Endothelial cell of umbilical vein (primary cell): ENCODE measurements around the gene ATXN2. TPM values are rescaled to one million over a fixed set of nuclear protein-coding genes. Genes with fewer than 3 reads are reported as not detected.

Experiments
- BruUV-seq: library from RNA; stranded (reverse); fragments of 400-500 nt; replicated peaks from 2 replicates; lab custom pipeline; 2021; lab: Mats Ljungman, UMichigan
- CTCF ChIA-PET: fragments of 300-600, 350-600 bp; sonication (Branson Sonifier 250); formaldehyde crosslinking; loops from one replicate; lab custom pipeline; 2021; ENCODE audit warnings: antibody characterized with exemption, inconsistent platforms; lab: Charles Lee
- POLR2A ChIA-PET: fragments of 300-600, 350-600 bp; sonication (Branson Sonifier 250); formaldehyde crosslinking; loops from one replicate; lab custom pipeline; 2021; ENCODE audit warnings: antibody characterized with exemption, inconsistent platforms; lab: Charles Lee
- DNase-seq: peaks from one replicate; pipeline ENCODE4 v3.0.0-alpha.2; 2011; ENCODE audit warnings: low read depth, low spot score
- FAIRE-seq: peaks from 2 replicates; lab custom pipeline; 2011; peaks lifted over from hg19 to GRCh38; lab: Jason Lieb, UNC
- H2AFZ ChIP-seq: 2 replicates; pipeline ENCODE4 v1.6.0; 2012; ENCODE audit warnings: low read depth, low read length, control low read depth, inconsistent platforms
- H3K27ac ChIP-seq: 2 replicates; pipeline ENCODE4 v1.5.1; 2011; ENCODE audit warnings: low read depth, mild to moderate bottlenecking, control low read depth, low read length, moderate library complexity; ENCODE audit not compliant: insufficient read depth
- H3K27me3 ChIP-seq, 2 experiments: 2 replicates each; pipeline versions ENCODE4 v1.6.0 to v1.6.1; 2011; ENCODE audit warnings: low read length in 2 of 2, mixed read lengths in 1 of 2; ENCODE audit not compliant: control insufficient read depth in 2 of 2, insufficient read depth in 2 of 2
- H3K36me3 ChIP-seq, 2 experiments: 2 replicates in 1 of 2; 3 replicates in 1 of 2; pipeline ENCODE4 v1.5.1; 2011; ENCODE audit warnings: low read length in 2 of 2, mild to moderate bottlenecking in 1 of 2, moderate library complexity in 1 of 2; ENCODE audit not compliant: control insufficient read depth in 2 of 2, insufficient read depth in 2 of 2; ENCODE audit errors: extremely low read depth in 1 of 2
- H3K4me1 ChIP-seq: 3 replicates; pipeline ENCODE4 v1.5.1; 2011; ENCODE audit warnings: mild to moderate bottlenecking, low read length; ENCODE audit not compliant: control insufficient read depth, insufficient read depth; ENCODE audit errors: extremely low read depth
- H3K4me2 ChIP-seq: 2 replicates; pipeline ENCODE4 v1.6.1; 2011; ENCODE audit warnings: low read length, control low read depth, mixed read lengths; ENCODE audit not compliant: insufficient read depth
- H3K4me3 ChIP-seq, 3 experiments: fragments of 200-600 bp in 1 of 3; sonication (generic), shearing (Covaris generic) in 1 of 3; replicated peaks in 1 of 3; 2 replicates each; pipeline ENCODE4 v1.5.1; 2011 to 2016; ENCODE audit warnings: control low read depth in 3 of 3, low read length in 3 of 3, mild to moderate bottlenecking in 2 of 3, inconsistent platforms in 1 of 3, low read depth in 1 of 3, moderate library complexity in 1 of 3; ENCODE audit not compliant: insufficient read depth in 1 of 3
- H3K79me2 ChIP-seq: 2 replicates; pipeline ENCODE4 v1.6.0; 2012; ENCODE audit warnings: low read length, inconsistent platforms; ENCODE audit not compliant: control insufficient read depth, insufficient read depth
- H3K9ac ChIP-seq: replicated peaks from 2 replicates; pipeline ENCODE3; 2011; ENCODE audit warnings: low read length, control low read depth; ENCODE audit not compliant: insufficient read depth; ENCODE audit errors: extremely low read depth
- H3K9me1 ChIP-seq: replicated peaks from 3 replicates; pipeline ENCODE4 v1.6.0; 2011; ENCODE audit warnings: mild to moderate bottlenecking, low read length; ENCODE audit not compliant: control insufficient read depth, insufficient read depth; ENCODE audit errors: extremely low read depth
- H3K9me3 ChIP-seq: replicated peaks from 2 replicates; pipeline ENCODE4 v1.5.1; 2012; ENCODE audit warnings: low read length, inconsistent platforms; ENCODE audit not compliant: control insufficient read depth, insufficient read depth
- H4K20me1 ChIP-seq: replicated peaks from 2 replicates; pipeline ENCODE3; 2011; ENCODE audit warnings: mild to moderate bottlenecking, low read length; ENCODE audit not compliant: control insufficient read depth, insufficient read depth; ENCODE audit errors: extremely low read depth
- EZH2 ChIP-seq: IDR thresholded peaks from 2 replicates; pipeline ENCODE4 v1.6.1; 2012; ENCODE audit warnings: borderline replicate concordance, low read depth, mild to moderate bottlenecking, moderate library complexity, low read length, inconsistent platforms; ENCODE audit not compliant: severe bottlenecking
- FOS ChIP-seq: IDR thresholded peaks from 2 replicates; pipeline ENCODE4 v1.6.1; 2011; ENCODE audit warnings: mild to moderate bottlenecking, low read length, moderate library complexity, borderline replicate concordance; ENCODE audit not compliant: insufficient read depth
- GATA2 ChIP-seq: IDR thresholded peaks from 2 replicates; pipeline ENCODE4 v1.7.0; 2011; ENCODE audit warnings: low read depth, mild to moderate bottlenecking, moderate library complexity, mixed read lengths, low read length; ENCODE audit not compliant: insufficient read length, insufficient read depth
- JUN ChIP-seq: IDR thresholded peaks from 2 replicates; pipeline ENCODE4 v1.6.1; 2011; ENCODE audit warnings: borderline replicate concordance, low read depth; ENCODE audit not compliant: insufficient read length, insufficient read depth
- MAX ChIP-seq: IDR thresholded peaks from 2 replicates; pipeline ENCODE4 v1.6.1; 2011; ENCODE audit not compliant: insufficient read depth, insufficient read length
- MYC ChIP-seq: IDR thresholded peaks from one replicate; pipeline ENCODE4 v1.6.1; 2011; ENCODE audit warnings: mild to moderate bottlenecking, low read depth, low read length
- POLR2A ChIP-seq: IDR thresholded peaks from 2 replicates; pipeline ENCODE4 v1.6.1; 2012; ENCODE audit warnings: low read depth, mild to moderate bottlenecking, control low read depth, low read length
- POLR2AphosphoS5 ChIP-seq: IDR thresholded peaks from 2 replicates; pipeline ENCODE4 v1.6.1; 2012; ENCODE audit warnings: low read depth, mild to moderate bottlenecking, control low read depth, low read length, moderate library complexity; ENCODE audit not compliant: insufficient read depth
- dilution Hi-C: fragments of 300-500 bp; cut with MboI; formaldehyde crosslinking; loops from one replicate; pipeline ENCODE4 v1.15.0; 2019; ENCODE audit warnings: low sequenced_read_pairs; ENCODE audit not compliant: extremely low pct_ligation_motif_present
- intact Hi-C: fragments of 100-400 bp; cut with micrococcal nuclease; formaldehyde crosslinking; loops from one replicate; pipeline ENCODE4 v1.10.0; 2022
- polyA plus RNA-seq, 4 experiments: library from polyadenylated mRNA; depleted of rRNA in 3 of 4; stranded (reverse) in 3 of 4; unstranded in 1 of 4; fragments of >200 nt; gene quantifications; 2 replicates each; pipeline versions ENCODE4 v1.2.1 to v1.2.3, GENCODE V29; 2011 to 2012; ENCODE audit warnings: missing spikeins in 1 of 4
- total RNA-seq: library from RNA; stranded (reverse); gene quantifications from 2 replicates; pipeline ENCODE4 v1.2.3, GENCODE V29; 2021
- TF ChIP-seq, protein P1 (sequence below), 2 donors: IDR thresholded peaks; 1 replicate in 1 of 2; 2 replicates in 1 of 2; pipeline ENCODE4 v1.5.1; 2011; ENCODE audit warnings: low read length in 2 of 2, mild to moderate bottlenecking in 2 of 2, moderate library complexity in 2 of 2, control low read depth in 1 of 2, inconsistent platforms in 1 of 2, low read depth in 1 of 2; ENCODE audit not compliant: insufficient read depth in 1 of 2; ENCODE audit errors: extremely low read depth in 1 of 2

The ATXN2 gene
- total and polyA plus RNA-seq, 2 donors (not counting 3 experiments of a cell fraction or from before 2014, with no cell fraction given), result 58.9 to 86.7 TPM

DNA sequence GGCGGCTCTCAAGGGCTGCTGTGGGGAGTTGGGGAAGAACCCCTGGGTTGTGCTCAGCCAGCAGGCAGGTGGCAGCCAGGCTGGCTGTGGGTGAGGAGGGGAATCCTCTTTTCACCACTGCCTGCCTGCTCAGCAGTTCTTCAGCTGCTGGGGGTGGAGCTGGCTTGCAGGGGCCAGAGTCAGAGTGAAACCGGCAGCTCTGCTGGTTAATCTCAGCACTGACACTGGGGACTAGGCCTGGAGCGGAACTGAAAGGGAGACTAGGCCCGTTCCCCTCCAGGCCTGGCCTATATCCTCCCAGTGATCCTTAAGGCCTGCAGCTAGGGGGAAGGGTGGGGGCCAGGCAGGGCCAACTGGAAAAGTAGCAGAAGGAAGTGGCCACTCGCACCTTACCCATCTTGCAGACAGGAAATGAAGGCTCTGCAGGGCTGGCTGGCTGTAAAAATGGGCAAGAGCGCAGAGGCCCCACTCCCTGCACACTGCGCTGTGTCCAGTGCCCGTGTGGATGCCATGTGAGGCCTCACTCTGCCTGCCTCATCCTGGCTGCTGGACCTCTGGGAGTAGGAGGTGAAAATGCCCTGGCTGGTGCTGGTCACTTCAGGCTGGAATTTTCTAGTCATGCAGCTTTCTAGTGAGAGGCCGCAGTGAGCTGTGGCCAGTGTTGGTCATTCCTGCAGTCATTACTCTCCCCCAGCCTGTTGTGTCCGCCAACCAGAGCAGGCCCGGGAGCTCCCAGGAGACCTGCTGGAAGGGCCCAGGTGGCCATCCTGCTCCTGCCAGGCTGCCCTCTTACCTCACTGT is 154.0 kb downstream of the ATXN2 start:
- BruUV-seq, result no TSS peak
- peaks cover 59% of the 10 kb centered on the region for H3K4me1 ChIP-seq
- peak overlapping the region; percentile 81 for H3K27ac ChIP-seq
- H2AFZ ChIP-seq, result no peak overlapping the region
- H3K9me3 ChIP-seq, result no peaks in the 10 kb centered on the region
- intact Hi-C loops, result no loop called here
- dilution Hi-C loops, result no loop called here
- H3K9ac ChIP-seq, result peak overlapping the region; percentile 37
- POLR2A ChIA-PET, result interaction anchor here (0.6 to 1.6 kb wide), 5 partner anchors 7 to 72 kb away, joined by 5 to 6 read pairs (median 5); no protein-coding TSS in a partner anchor
- peak; percentile 75 for FAIRE-seq
- peaks cover 74% of the 10 kb centered on the region for H3K79me2 ChIP-seq
- no peak overlapping the region for H3K4me2 ChIP-seq
- H3K27me3 ChIP-seq, result no peaks in the 10 kb centered on the region
- TF ChIP-seq JUN, result no peak
- TF ChIP-seq POLR2A, result peak; percentile 28
- no peak for TF ChIP-seq GATA2
- TF ChIP-seq EZH2, result no peak
- no peaks in the 10 kb centered on the region for H3K9me1 ChIP-seq
- no peak for DNase-seq
- CTCF ChIA-PET, result interaction anchor here (0.7 to 16.4 kb wide), 13 partner anchors 8 to 76 kb away, joined by 3 to 464 read pairs (median 5); partner anchors contain the start of gene PHETA1
- H4K20me1 ChIP-seq, result no peaks in the 10 kb centered on the region
- H3K36me3 ChIP-seq, result peaks cover 21 to 36% of the 10 kb centered on the region in 2 experiments
- H3K4me3 ChIP-seq, result no peak overlapping the region

GRCh38 chr12:111444314-111444924 is 154.7 kb downstream of the ATXN2 start:
- Histone ChIP-seq H4K20me1 (no peaks in the 10 kb centered on the region), H3K9ac (no peak overlapping the region), H3K79me2 (peaks cover 81% of the 10 kb centered on the region), H3K4me3 (no peak overlapping the region), H2AFZ (no peak overlapping the region), H3K4me2 (no peak overlapping the region), H3K9me3 (no peaks in the 10 kb centered on the region), H3K9me1 (no peaks in the 10 kb centered on the region), H3K27me3 (no peaks in the 10 kb centered on the region), H3K4me1 (peaks cover 66% of the 10 kb centered on the region), H3K36me3 (peaks cover 21 to 38% of the 10 kb centered on the region in 2 experiments), H3K27ac (peak overlapping the region; percentile 81)
- dilution Hi-C loops (no loop called here), intact Hi-C loops (no loop called here)
- BruUV-seq, result no TSS peak
- POLR2A ChIA-PET, result interaction anchor here (1.3 to 1.6 kb wide), 2 partner anchors 10 to 34 kb away, joined by 5 read pairs; no protein-coding TSS in a partner anchor
- FAIRE-seq (peak; percentile 64), DNase-seq (no peak)
- CTCF ChIA-PET, result interaction anchor here (1.0 to 16.4 kb wide), 11 partner anchors 7 to 46 kb away, joined by 3 to 464 read pairs (median 5); no protein-coding TSS in a partner anchor
- TF ChIP-seq, protein P1, sequence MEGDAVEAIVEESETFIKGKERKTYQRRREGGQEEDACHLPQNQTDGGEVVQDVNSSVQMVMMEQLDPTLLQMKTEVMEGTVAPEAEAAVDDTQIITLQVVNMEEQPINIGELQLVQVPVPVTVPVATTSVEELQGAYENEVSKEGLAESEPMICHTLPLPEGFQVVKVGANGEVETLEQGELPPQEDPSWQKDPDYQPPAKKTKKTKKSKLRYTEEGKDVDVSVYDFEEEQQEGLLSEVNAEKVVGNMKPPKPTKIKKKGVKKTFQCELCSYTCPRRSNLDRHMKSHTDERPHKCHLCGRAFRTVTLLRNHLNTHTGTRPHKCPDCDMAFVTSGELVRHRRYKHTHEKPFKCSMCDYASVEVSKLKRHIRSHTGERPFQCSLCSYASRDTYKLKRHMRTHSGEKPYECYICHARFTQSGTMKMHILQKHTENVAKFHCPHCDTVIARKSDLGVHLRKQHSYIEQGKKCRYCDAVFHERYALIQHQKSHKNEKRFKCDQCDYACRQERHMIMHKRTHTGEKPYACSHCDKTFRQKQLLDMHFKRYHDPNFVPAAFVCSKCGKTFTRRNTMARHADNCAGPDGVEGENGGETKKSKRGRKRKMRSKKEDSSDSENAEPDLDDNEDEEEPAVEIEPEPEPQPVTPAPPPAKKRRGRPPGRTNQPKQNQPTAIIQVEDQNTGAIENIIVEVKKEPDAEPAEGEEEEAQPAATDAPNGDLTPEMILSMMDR (IDR thresholded peaks at IDR 0.05; ENCODE audit: extremely low read depth in 1 of 2, insufficient read depth in 1 of 2, low read depth in 1 of 2, low read length in 2 of 2), result no peak
- no peak for TF ChIP-seq FOS
- no peak for TF ChIP-seq MYC
- TF ChIP-seq POLR2A, result no peak
- TF ChIP-seq MAX, result no peak
- no peak for TF ChIP-seq EZH2
- no peak for TF ChIP-seq JUN
- no peak for TF ChIP-seq GATA2
- no peak for TF ChIP-seq POLR2AphosphoS5
